ENCODE data around the gene RASIP1. TPM values are rescaled to one million over a fixed set of nuclear protein-coding genes. Genes with fewer than 3 reads are reported as not detected.
A peak's percentile ranks its signal among the peaks of the same experiment; 100 is the strongest.

Gene RASIP1
- total RNA-seq, 1 donor from 2014 or later, result 31.2 TPM

DNA sequence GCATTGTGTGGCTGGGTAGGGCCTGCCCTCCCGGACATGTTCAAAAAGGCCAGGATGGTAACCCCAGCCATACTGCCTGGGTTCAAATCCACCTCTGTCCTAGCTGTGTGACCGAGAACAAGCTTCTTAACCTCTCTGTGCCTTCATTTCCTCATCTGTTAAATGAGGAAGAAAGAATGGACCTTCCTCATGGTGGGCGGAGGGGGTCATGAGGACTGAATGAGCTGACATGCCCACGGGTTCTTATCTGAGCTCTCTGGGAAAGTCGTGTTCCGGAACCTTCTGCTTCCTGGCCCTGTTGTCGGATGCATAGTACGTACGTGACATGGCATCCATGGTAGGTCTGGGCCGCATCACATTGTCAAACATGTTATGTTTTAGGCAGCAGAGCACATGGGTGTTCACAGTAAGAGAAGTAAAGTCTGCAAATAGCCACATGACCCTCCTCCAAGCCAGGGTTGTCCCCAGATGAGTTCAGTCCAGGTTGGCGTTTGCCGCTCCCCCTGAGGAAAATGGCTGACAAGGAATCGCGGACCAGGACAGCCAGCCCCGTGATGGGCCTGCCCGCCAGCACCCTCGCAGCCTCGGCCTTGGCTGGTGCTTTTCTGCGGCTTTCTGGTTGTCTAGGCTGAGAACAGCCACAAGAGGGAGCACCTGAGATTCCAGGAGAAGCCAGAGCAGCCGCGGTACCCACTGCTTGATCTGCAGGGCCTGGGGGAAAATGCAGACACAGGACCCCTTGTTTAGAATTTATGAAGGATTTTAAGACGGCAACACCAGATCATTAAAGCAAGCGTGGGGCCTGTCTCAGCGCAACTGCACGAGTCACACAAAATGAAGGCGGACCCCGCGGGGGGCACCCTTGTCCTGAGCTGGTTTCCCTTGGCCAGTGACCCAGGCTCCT, 65.2 kb downstream of the RASIP1 start:
- Histone ChIP-seq H3K27me3 (no peaks in the 10 kb centered on the region), H3K4me3 (no peak overlapping the region)

DNA sequence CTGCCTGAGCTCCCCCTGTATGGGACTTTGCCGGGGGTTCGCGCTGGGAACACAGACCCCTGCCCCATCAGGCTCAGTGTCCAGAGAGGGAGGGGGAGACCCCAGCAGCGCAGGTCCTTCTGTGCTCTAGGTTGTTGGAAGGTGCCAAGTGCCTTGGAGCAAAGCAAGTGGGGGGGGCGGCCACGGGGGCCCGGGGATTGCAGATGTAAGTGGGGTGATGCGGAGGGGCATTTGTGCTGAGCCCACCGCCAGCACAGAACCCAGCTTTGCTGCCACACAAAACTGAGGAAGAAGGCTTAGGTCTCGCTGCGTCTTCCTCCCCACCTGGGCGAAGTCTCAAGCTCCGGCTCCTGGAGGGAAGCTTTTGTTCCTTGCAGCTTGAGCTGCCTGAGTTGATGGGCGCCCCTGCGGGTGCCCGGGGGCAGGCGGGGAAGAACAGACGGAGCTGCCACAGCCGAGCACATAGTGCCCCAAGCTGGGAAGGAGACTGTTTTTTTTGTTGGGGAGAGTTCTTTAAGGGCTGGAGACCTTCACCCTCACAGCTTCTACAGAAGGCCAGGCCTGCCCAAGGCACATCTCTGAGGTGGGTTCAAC, 66.1 kb downstream of the RASIP1 start:
- Histone ChIP-seq H3K27me3 (no peaks in the 10 kb centered on the region), H3K27ac (no peak overlapping the region), H3K36me3 (no peaks in the 10 kb centered on the region), H3K4me3 (no peak overlapping the region), H3K9me3 (no peaks in the 10 kb centered on the region), H3K4me1 (peaks cover 10% of the 10 kb centered on the region)
- no peak for TF ChIP-seq POLR2A (IDR thresholded peaks at IDR 0.05)
- TF ChIP-seq POLR2AphosphoS5 (IDR thresholded peaks at IDR 0.05; ENCODE audit: insufficient read depth in 1 of 2, low read depth in 1 of 2), result no peak
- TF ChIP-seq, protein P1, sequence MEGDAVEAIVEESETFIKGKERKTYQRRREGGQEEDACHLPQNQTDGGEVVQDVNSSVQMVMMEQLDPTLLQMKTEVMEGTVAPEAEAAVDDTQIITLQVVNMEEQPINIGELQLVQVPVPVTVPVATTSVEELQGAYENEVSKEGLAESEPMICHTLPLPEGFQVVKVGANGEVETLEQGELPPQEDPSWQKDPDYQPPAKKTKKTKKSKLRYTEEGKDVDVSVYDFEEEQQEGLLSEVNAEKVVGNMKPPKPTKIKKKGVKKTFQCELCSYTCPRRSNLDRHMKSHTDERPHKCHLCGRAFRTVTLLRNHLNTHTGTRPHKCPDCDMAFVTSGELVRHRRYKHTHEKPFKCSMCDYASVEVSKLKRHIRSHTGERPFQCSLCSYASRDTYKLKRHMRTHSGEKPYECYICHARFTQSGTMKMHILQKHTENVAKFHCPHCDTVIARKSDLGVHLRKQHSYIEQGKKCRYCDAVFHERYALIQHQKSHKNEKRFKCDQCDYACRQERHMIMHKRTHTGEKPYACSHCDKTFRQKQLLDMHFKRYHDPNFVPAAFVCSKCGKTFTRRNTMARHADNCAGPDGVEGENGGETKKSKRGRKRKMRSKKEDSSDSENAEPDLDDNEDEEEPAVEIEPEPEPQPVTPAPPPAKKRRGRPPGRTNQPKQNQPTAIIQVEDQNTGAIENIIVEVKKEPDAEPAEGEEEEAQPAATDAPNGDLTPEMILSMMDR (IDR thresholded peaks at IDR 0.05), result no peak
- DNase-seq (ENCODE audit: extremely low spot score in 2 of 2), result no peak
- intact Hi-C loops (cut with DNase I), result loop anchor here (10.0 kb wide), 1 partner anchor 60 kb away; no protein-coding TSS in a partner anchor

More for the DNA sequence above, 65.2 kb downstream of the RASIP1 start:
- Histone ChIP-seq H3K4me1 (peaks cover 10% of the 10 kb centered on the region), H3K27ac (no peak overlapping the region), H3K36me3 (no peaks in the 10 kb centered on the region), H3K9me3 (no peaks in the 10 kb centered on the region)
- DNase-seq (ENCODE audit: extremely low spot score in 2 of 2), result no peak
- intact Hi-C loops (cut with DNase I), result loop anchor here (10.0 kb wide), 1 partner anchor 60 kb away; no protein-coding TSS in a partner anchor
- TF ChIP-seq, protein P1 (IDR thresholded peaks at IDR 0.05), result peak; percentile 73 to 85 (median 76)
- TF ChIP-seq POLR2A (IDR thresholded peaks at IDR 0.05), result no peak
- peak; percentile 52 to 60 for TF ChIP-seq POLR2AphosphoS5 (IDR thresholded peaks at IDR 0.05; ENCODE audit: insufficient read depth in 1 of 2, low read depth in 1 of 2)

DNA sequence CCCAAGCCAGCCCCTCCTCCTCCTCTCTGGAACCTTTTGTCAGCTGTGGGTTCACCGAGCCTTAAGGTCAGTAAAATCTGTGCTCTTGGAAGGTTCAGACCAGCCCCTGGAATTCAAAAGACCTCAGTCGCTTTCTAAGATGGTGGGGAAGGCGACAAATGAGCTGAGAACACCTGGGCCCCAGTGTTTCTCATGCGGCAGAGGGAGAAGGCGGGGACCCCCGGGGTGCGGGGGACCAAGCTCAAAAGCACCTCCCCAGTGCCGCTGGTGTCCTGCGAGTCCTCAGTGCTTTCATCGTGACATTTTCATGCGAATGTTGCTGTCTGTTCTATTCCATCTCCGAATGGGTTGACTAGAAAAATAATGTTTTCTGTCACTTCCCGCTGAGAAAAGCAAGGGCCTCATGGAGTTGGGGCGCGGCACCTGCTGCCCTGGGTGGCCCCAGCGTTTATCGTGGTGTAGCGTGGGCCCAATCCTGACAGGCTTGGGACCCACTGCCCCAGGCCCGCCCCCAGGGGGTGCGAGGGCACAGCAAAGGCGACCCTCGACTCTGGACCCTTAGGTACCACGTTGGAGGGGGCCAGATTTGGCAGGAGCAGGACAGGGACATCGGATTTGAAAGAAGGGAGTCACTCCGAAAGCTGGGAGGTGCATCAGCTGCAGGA, 66.8 kb downstream of the RASIP1 start:
- intact Hi-C loops (cut with DNase I), result loop anchor here (10.0 kb wide), 1 partner anchor 61 kb away; no protein-coding TSS in a partner anchor
- TF ChIP-seq POLR2AphosphoS5 (IDR thresholded peaks at IDR 0.05; ENCODE audit: insufficient read depth in 1 of 2, low read depth in 1 of 2), result no peak
- no peak for TF ChIP-seq POLR2A (IDR thresholded peaks at IDR 0.05)
- TF ChIP-seq, protein P1 (IDR thresholded peaks at IDR 0.05), result no peak
- Histone ChIP-seq H3K4me1 (peaks cover 10% of the 10 kb centered on the region), H3K9me3 (no peaks in the 10 kb centered on the region), H3K36me3 (no peaks in the 10 kb centered on the region), H3K27me3 (no peaks in the 10 kb centered on the region), H3K27ac (no peak overlapping the region), H3K4me3 (no peak overlapping the region)
- DNase-seq (ENCODE audit: extremely low spot score in 2 of 2), result no peak

DNA sequence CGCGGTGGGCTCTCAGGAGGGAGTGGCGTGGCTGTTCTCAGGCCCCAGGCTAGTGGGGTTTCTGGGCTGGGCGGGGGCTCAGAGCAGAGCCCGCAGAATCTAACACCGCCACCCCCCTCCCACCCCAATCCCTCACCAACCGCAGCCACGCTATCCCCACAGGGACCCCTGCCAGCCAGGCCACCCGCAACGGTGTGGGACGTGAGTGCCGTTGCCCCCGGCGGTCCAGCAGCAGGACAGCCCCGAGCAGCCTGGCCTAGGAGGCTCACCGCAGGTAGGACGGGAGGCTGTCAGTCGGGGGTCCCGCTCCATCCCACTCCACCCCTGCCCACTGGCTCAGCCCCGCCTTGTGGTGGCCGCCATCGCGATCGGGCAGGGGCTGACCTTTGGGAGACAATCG, 67.4 kb downstream of the RASIP1 start, which contains the start of gene NTN5:
TSS of gene NTN5 (minus strand) at position 24 of the 400 bp plus-strand sequence. CDS start 2,031 bp downstream, outside the sequence.
- no peaks in the 10 kb centered on the region for H3K36me3 ChIP-seq
- no peaks in the 10 kb centered on the region for H3K9me3 ChIP-seq
- no peaks in the 10 kb centered on the region for H3K27me3 ChIP-seq
- H3K27ac ChIP-seq, result no peak within 1 kb of the TSS
- no peak within 1 kb of the TSS for H3K4me3 ChIP-seq
- DNase-seq (ENCODE audit: extremely low spot score in 2 of 2), result no peak
- H3K4me1 ChIP-seq, result peaks cover 10% of the 10 kb centered on the region
- intact Hi-C loops (cut with DNase I), result loop anchor here (10.0 kb wide), 1 partner anchor 62 kb away; no protein-coding TSS in a partner anchor
- TF ChIP-seq, protein P1 (IDR thresholded peaks at IDR 0.05), result no peak
- TF ChIP-seq POLR2A (IDR thresholded peaks at IDR 0.05) (no peak), POLR2AphosphoS5 (IDR thresholded peaks at IDR 0.05; ENCODE audit: insufficient read depth in 1 of 2, low read depth in 1 of 2) (no peak)
